HEK293 (cell line): ENCODE data around the gene WDR5B.

Experiments used
- CTCF ChIA-PET: fragments of 350-600 bp; formaldehyde crosslinking; extraction: SDS; loops from one replicate; lab custom pipeline; 2021; ENCODE audit warnings: antibody characterized with exemption; lab: Yijun Ruan, JAX
- POLR2A ChIA-PET: fragments of 300-600 bp; formaldehyde crosslinking; extraction: SDS; loops from one replicate; lab custom pipeline; 2020; ENCODE audit warnings: antibody characterized with exemption, inconsistent platforms; lab: Yijun Ruan, JAX
- H3K27ac ChIP-seq: fragments of 200-500 bp; sonication (Bioruptor generic); 2 replicates; pipeline ENCODE4 v1.5.1; 2014; ENCODE audit warnings: low read depth, low read length, control low read depth, inconsistent platforms; ENCODE audit errors: extremely low read depth
- H3K36me3 ChIP-seq, 2 experiments: fragments of 200-500 bp in 1 of 2; sonication (Bioruptor generic) in 1 of 2; 1 replicate in 1 of 2; 2 replicates in 1 of 2; pipeline ENCODE4 v1.5.1; 2014 to 2017; ENCODE audit warnings: inconsistent platforms in 2 of 2, low read length in 2 of 2; ENCODE audit not compliant: control insufficient read depth in 2 of 2, insufficient read depth in 1 of 2
- H3K4me1 ChIP-seq: fragments of 200-500 bp; sonication (Bioruptor generic); 2 replicates; pipeline ENCODE4 v1.5.1; 2014; ENCODE audit warnings: mild to moderate bottlenecking, low read length, inconsistent platforms; ENCODE audit not compliant: control insufficient read depth, insufficient read depth
- H3K4me3 ChIP-seq: 2 replicates; pipeline ENCODE4 v1.5.1; 2011; ENCODE audit warnings: low read depth, mild to moderate bottlenecking, control low read depth, low read length, moderate library complexity
- H3K9me3 ChIP-seq: fragments of 200-500 bp; sonication (Bioruptor generic); 2 replicates; pipeline ENCODE4 v1.5.1; 2014; ENCODE audit warnings: low read depth, low read length, inconsistent platforms; ENCODE audit not compliant: control insufficient read depth, insufficient read depth
- BCL11A ChIP-seq: fragments of 450-650 bp; formaldehyde crosslinking; IDR thresholded peaks from 2 replicates; pipeline ENCODE4 v1.5.1; 2016; ENCODE audit warnings: low read depth, missing biosample characterization, missing genetic modification characterization
- GLI2 ChIP-seq: fragments of 450-650 bp; formaldehyde crosslinking; IDR thresholded peaks from 2 replicates; pipeline ENCODE4; 2017; ENCODE audit warnings: missing biosample characterization, missing genetic modification characterization, low read depth, borderline replicate concordance
- GLI4 ChIP-seq: fragments of 450-650 bp; formaldehyde crosslinking; IDR thresholded peaks from 2 replicates; pipeline ENCODE4 v1.5.1; 2016; ENCODE audit warnings: missing biosample characterization, missing genetic modification characterization
- HOXC10 ChIP-seq: sonication (generic); formaldehyde crosslinking; IDR thresholded peaks from 2 replicates; pipeline ENCODE4 v1.8.1; 2023; ENCODE audit warnings: mild to moderate bottlenecking, missing genetic modification reagents
- ZFP69B ChIP-seq: fragments of 450-650 bp; formaldehyde crosslinking; IDR thresholded peaks from 2 replicates; pipeline ENCODE4 v1.5.1; 2016; ENCODE audit warnings: missing biosample characterization, missing genetic modification characterization
- ZNF114 ChIP-seq: fragments of 450-650 bp; formaldehyde crosslinking; IDR thresholded peaks from 2 replicates; pipeline ENCODE4 v1.5.0; 2017; ENCODE audit warnings: missing biosample characterization, missing genetic modification characterization
- ZNF132 ChIP-seq: fragments of 450-650 bp; formaldehyde crosslinking; IDR thresholded peaks from 2 replicates; pipeline ENCODE4 v1.5.1; 2017; ENCODE audit warnings: missing biosample characterization, missing genetic modification characterization, borderline replicate concordance
- ZNF138 ChIP-seq: fragments of 450-650 bp; formaldehyde crosslinking; IDR thresholded peaks from 2 replicates; pipeline ENCODE4 v1.5.1; 2016; ENCODE audit warnings: missing biosample characterization, missing genetic modification characterization, borderline replicate concordance
- ZNF16 ChIP-seq: fragments of 450-650 bp; formaldehyde crosslinking; IDR thresholded peaks from 2 replicates; pipeline ENCODE4 v1.5.1; 2016; ENCODE audit warnings: low read depth, missing biosample characterization, missing genetic modification characterization
- ZNF169 ChIP-seq: fragments of 450-650 bp; formaldehyde crosslinking; IDR thresholded peaks from 2 replicates; pipeline ENCODE4 v1.5.1; 2016; ENCODE audit warnings: missing biosample characterization, missing genetic modification characterization
- ZNF24 ChIP-seq: fragments of 450-650 bp; formaldehyde crosslinking; IDR thresholded peaks from 2 replicates; pipeline ENCODE4 v1.5.1; 2016; ENCODE audit warnings: missing biosample characterization, missing genetic modification characterization
- ZNF37A ChIP-seq: fragments of 450-650 bp; IDR thresholded peaks from 2 replicates; pipeline ENCODE4 v1.5.1; 2018; ENCODE audit warnings: missing biosample characterization, missing genetic modification characterization
- ZNF501 ChIP-seq: fragments of 450-650 bp; formaldehyde crosslinking; IDR thresholded peaks from 2 replicates; pipeline ENCODE4 v1.5.1; 2016; ENCODE audit warnings: missing biosample characterization, missing genetic modification characterization
- ZNF521 ChIP-seq: fragments of 450-650 bp; formaldehyde crosslinking; IDR thresholded peaks from 2 replicates; pipeline ENCODE4 v1.5.1; 2017; ENCODE audit warnings: missing biosample characterization, mild to moderate bottlenecking, missing genetic modification characterization
- ZNF549 ChIP-seq: fragments of 450-650 bp; IDR thresholded peaks from 2 replicates; pipeline ENCODE4 v1.5.1; 2018; ENCODE audit warnings: missing biosample characterization, missing genetic modification characterization, mild to moderate bottlenecking, inconsistent platforms, moderate library complexity
- ZNF571 ChIP-seq: fragments of 450-650 bp; formaldehyde crosslinking; IDR thresholded peaks from 2 replicates; pipeline ENCODE4 v1.5.0; 2017; ENCODE audit warnings: missing biosample characterization, missing genetic modification characterization
- ZNF624 ChIP-seq: fragments of 450-650 bp; formaldehyde crosslinking; IDR thresholded peaks from 2 replicates; pipeline ENCODE4 v1.5.1; 2017; ENCODE audit warnings: missing biosample characterization, missing genetic modification characterization
- ZNF658 ChIP-seq: fragments of 450-650 bp; formaldehyde crosslinking; IDR thresholded peaks from 2 replicates; pipeline ENCODE4; 2016; ENCODE audit warnings: missing biosample characterization, missing genetic modification characterization
- ZNF660 ChIP-seq: fragments of 450-650 bp; IDR thresholded peaks from 2 replicates; pipeline ENCODE4 v1.5.1; 2018; ENCODE audit warnings: missing biosample characterization, mild to moderate bottlenecking, missing genetic modification characterization
- ZNF776 ChIP-seq: fragments of 450-650 bp; formaldehyde crosslinking; IDR thresholded peaks from 2 replicates; pipeline ENCODE4 v1.5.0; 2017; ENCODE audit warnings: missing biosample characterization, missing genetic modification characterization, borderline replicate concordance
- ZNF843 ChIP-seq: fragments of 450-650 bp; formaldehyde crosslinking; IDR thresholded peaks from 2 replicates; pipeline ENCODE4 v1.5.1; 2016; ENCODE audit warnings: missing biosample characterization, missing genetic modification characterization
- ZSCAN16 ChIP-seq: fragments of 450-650 bp; formaldehyde crosslinking; IDR thresholded peaks from 2 replicates; pipeline ENCODE4 v1.5.1; 2016; ENCODE audit warnings: missing biosample characterization, missing genetic modification characterization
- ZSCAN18 ChIP-seq: fragments of 450-650 bp; formaldehyde crosslinking; IDR thresholded peaks from 2 replicates; pipeline ENCODE4 v1.5.1; 2016; ENCODE audit warnings: missing biosample characterization, missing genetic modification characterization
- ZSCAN30 ChIP-seq: fragments of 450-650 bp; IDR thresholded peaks from 2 replicates; pipeline ENCODE4 v1.5.1; 2018; ENCODE audit warnings: missing biosample characterization, mild to moderate bottlenecking, missing genetic modification characterization, moderate library complexity
- ZXDB ChIP-seq: fragments of 450-650 bp; formaldehyde crosslinking; IDR thresholded peaks from 2 replicates; pipeline ENCODE4 v1.5.1; 2016; ENCODE audit warnings: missing biosample characterization, missing genetic modification characterization
- TF ChIP-seq, protein P1 (sequence below): fragments of 450-650 bp; formaldehyde crosslinking; IDR thresholded peaks from 2 replicates; pipeline ENCODE4 v1.5.1; 2016; ENCODE audit warnings: missing biosample characterization, missing genetic modification characterization, borderline replicate concordance
- TF ChIP-seq, protein P2 (sequence below): fragments of 450-650 bp; formaldehyde crosslinking; IDR thresholded peaks from 2 replicates; pipeline ENCODE4 v1.5.1; 2016; ENCODE audit warnings: missing biosample characterization, missing genetic modification characterization, borderline replicate concordance

Gene WDR5B

GRCh38 chr3:122456074-122456473 lies 40.2 kb upstream of the WDR5B start:
- ChIA-PET CTCF (no interaction called here), POLR2A (no interaction called here)
- Histone ChIP-seq H3K4me1 (no peaks in the 10 kb centered on the region), H3K36me3 (peaks cover 21 to 88% of the 10 kb centered on the region in 2 experiments), H3K27ac (no peak overlapping the region), H3K4me3 (no peak overlapping the region), H3K9me3 (no peaks in the 10 kb centered on the region)
- TF ChIP-seq BCL11A (tag by site-specific recombination): no peak
- no peak for TF ChIP-seq ZNF132 (tag by site-specific recombination)
- no peak for TF ChIP-seq ZXDB (tag by site-specific recombination)
- no peak for TF ChIP-seq ZNF658 (tag by site-specific recombination)
- TF ChIP-seq ZNF24 (tag by site-specific recombination): no peak
- TF ChIP-seq ZNF624 (tag by site-specific recombination): no peak
- no peak for TF ChIP-seq GLI4 (tag by site-specific recombination)
- TF ChIP-seq ZNF776 (tag by site-specific recombination): no peak
- no peak for TF ChIP-seq ZNF114 (tag by site-specific recombination)
- TF ChIP-seq ZSCAN30: no peak

GRCh38 chr3:122451371-122451770 lies 35.5 kb upstream of the WDR5B start:
- H3K4me1 ChIP-seq: no peaks in the 10 kb centered on the region
- H3K27ac ChIP-seq: no peak overlapping the region
- H3K36me3 ChIP-seq: peaks cover 26 to 77% of the 10 kb centered on the region in 2 experiments
- POLR2A ChIA-PET: no interaction called here
- H3K9me3 ChIP-seq: no peaks in the 10 kb centered on the region
- CTCF ChIA-PET: interaction anchor here (0.7 kb wide), 1 partner anchor 68 kb away, joined by 3 read pairs; no protein-coding TSS in a partner anchor
- no peak overlapping the region for H3K4me3 ChIP-seq
- TF ChIP-seq ZNF138 (no peak), ZNF169 (tag by site-specific recombination) (no peak), ZSCAN18 (tag by site-specific recombination) (no peak), ZNF549 (tag by site-specific recombination) (no peak), GLI2 (no peak), ZNF660 (tag by site-specific recombination) (no peak), ZNF16 (tag by site-specific recombination) (no peak), ZNF571 (tag by site-specific recombination) (no peak), ZNF521 (tag by site-specific recombination) (no peak), ZFP69B (tag by site-specific recombination) (no peak), ZSCAN16 (tag by site-specific recombination) (no peak), ZNF37A (tag by site-specific recombination) (no peak), HOXC10 (CRISPR knock-in tag) (no peak), BCL11A (tag by site-specific recombination) (no peak), ZNF843 (no peak), ZNF501 (tag by site-specific recombination) (no peak)
- TF ChIP-seq, protein P1, sequence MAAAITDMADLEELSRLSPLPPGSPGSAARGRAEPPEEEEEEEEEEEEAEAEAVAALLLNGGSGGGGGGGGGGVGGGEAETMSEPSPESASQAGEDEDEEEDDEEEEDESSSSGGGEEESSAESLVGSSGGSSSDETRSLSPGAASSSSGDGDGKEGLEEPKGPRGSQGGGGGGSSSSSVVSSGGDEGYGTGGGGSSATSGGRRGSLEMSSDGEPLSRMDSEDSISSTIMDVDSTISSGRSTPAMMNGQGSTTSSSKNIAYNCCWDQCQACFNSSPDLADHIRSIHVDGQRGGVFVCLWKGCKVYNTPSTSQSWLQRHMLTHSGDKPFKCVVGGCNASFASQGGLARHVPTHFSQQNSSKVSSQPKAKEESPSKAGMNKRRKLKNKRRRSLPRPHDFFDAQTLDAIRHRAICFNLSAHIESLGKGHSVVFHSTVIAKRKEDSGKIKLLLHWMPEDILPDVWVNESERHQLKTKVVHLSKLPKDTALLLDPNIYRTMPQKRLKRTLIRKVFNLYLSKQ (tag by site-specific recombination): no peak
- TF ChIP-seq, protein P2, sequence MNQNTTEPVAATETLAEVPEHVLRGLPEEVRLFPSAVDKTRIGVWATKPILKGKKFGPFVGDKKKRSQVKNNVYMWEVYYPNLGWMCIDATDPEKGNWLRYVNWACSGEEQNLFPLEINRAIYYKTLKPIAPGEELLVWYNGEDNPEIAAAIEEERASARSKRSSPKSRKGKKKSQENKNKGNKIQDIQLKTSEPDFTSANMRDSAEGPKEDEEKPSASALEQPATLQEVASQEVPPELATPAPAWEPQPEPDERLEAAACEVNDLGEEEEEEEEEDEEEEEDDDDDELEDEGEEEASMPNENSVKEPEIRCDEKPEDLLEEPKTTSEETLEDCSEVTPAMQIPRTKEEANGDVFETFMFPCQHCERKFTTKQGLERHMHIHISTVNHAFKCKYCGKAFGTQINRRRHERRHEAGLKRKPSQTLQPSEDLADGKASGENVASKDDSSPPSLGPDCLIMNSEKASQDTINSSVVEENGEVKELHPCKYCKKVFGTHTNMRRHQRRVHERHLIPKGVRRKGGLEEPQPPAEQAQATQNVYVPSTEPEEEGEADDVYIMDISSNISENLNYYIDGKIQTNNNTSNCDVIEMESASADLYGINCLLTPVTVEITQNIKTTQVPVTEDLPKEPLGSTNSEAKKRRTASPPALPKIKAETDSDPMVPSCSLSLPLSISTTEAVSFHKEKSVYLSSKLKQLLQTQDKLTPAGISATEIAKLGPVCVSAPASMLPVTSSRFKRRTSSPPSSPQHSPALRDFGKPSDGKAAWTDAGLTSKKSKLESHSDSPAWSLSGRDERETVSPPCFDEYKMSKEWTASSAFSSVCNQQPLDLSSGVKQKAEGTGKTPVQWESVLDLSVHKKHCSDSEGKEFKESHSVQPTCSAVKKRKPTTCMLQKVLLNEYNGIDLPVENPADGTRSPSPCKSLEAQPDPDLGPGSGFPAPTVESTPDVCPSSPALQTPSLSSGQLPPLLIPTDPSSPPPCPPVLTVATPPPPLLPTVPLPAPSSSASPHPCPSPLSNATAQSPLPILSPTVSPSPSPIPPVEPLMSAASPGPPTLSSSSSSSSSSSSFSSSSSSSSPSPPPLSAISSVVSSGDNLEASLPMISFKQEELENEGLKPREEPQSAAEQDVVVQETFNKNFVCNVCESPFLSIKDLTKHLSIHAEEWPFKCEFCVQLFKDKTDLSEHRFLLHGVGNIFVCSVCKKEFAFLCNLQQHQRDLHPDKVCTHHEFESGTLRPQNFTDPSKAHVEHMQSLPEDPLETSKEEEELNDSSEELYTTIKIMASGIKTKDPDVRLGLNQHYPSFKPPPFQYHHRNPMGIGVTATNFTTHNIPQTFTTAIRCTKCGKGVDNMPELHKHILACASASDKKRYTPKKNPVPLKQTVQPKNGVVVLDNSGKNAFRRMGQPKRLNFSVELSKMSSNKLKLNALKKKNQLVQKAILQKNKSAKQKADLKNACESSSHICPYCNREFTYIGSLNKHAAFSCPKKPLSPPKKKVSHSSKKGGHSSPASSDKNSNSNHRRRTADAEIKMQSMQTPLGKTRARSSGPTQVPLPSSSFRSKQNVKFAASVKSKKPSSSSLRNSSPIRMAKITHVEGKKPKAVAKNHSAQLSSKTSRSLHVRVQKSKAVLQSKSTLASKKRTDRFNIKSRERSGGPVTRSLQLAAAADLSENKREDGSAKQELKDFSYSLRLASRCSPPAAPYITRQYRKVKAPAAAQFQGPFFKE: no peak
